CD4-positive, alpha-beta T cell treated with Interleukin-6 at 100 ng/mL for 8 hours (primary cell): ENCODE results near the gene YIPF1.
"Not testable (repeated sequence)": the region's sequence is repeated elsewhere in the genome, so short reads cannot be mapped to it uniquely, and the experiment has no call there.

ENCODE experiments used
- DNase-seq: peaks from one replicate; pipeline ENCODE4 v3.0.0-alpha.2; 2020; ENCODE audit warnings: mixed read lengths, low spot score

The YIPF1 gene

GRCh38 chr1:53837924-53838653, 51.5 kb downstream of the YIPF1 start, which contains the start of gene NDC1:
NDC1 (minus strand) TSS chr1:53838296; CDS start chr1:53838261, 35 bp downstream.
- DNase-seq: peak; percentile 93

- no peak for DNase-seq
Observed at GRCh38 chr1:53837646-53837923, 52.0 kb downstream of the YIPF1 start.

- DNase-seq: no peak
Observed at GRCh38 chr1:53835491-53835890, 54.1 kb downstream of the YIPF1 start.

GRCh38 chr1:53834776-53835175, 54.8 kb downstream of the YIPF1 start:
- DNase-seq: no peak

- DNase-seq: no peak
Observed at GRCh38 chr1:53833393-53833792, 56.2 kb downstream of the YIPF1 start.

- no peak for DNase-seq
Observed at GRCh38 chr1:53826367-53826766, 63.2 kb downstream of the YIPF1 start.

DNA sequence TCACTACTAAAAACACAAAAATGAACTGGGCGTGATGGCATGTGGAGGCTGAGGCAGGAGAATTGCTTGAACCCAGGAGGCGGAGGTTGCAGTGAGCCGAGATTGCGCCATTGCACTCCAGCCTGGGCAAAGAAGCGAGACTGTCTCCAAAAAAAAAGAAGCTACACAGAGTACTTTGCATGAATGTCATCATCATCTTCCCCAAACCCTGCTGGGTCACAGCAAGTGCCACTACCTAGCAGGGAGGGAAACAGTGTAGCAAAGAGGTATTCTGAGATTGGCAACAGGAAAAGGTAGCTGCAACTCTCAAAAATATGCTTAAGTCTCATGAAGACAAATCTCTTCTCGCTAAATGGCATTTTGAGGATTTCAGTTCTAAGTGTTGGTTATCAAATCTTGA, 64.3 kb downstream of the YIPF1 start:
- no peak for DNase-seq

DNA sequence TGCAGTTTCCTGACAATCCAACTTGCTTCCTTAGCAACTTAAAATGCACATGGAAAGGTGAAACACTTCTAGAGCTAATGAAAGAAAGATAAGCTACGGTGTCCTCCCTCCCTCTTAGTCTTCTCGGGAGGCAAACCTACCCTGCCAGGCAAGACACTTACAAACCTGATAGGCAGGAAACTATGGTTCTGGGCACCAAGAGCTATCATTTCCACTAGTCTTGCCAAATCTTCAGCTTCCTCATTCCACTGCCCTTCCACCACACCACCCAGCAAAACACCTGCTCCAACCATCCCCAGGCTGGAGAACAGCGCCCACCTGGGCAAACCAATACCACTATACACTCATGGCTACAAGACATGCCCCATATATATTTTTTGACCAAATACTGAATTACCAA, 66.7 kb downstream of the YIPF1 start:
- DNase-seq: no peak

- DNase-seq: no peak
Observed at GRCh38 chr1:53821380-53821779, 68.2 kb downstream of the YIPF1 start.

GRCh38 chr1:53819387-53819786, 70.2 kb downstream of the YIPF1 start:
- DNase-seq: no peak

- not testable (repeated sequence) for DNase-seq
Observed at GRCh38 chr1:53816584-53816983, 73.0 kb downstream of the YIPF1 start.

- DNase-seq: not testable (repeated sequence)
Observed at GRCh38 chr1:53815484-53815883, 74.1 kb downstream of the YIPF1 start.

GRCh38 chr1:53811414-53811851, 78.2 kb downstream of the YIPF1 start:
- DNase-seq: no peak

DNA sequence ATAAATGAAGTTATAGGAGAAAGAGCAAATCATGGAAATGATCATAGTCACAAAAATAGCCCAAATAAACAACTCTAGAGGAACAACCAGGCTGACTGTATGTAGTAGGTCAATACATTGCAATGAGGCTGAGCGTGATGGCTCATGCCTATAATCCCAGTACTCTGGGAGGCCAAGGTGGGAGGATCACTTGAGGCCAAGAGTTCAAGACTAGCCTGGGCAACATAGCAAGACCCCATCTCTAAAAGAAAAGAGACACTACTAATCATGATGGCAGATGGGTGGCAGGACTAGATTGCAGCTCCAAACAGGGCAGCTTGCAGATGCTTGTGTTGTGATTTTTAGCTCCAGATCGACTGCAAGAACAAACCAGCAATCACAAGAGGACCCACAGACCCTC, 79.1 kb downstream of the YIPF1 start:
- no peak for DNase-seq

- DNase-seq: no peak
Observed at GRCh38 chr1:53810007-53810406, 79.6 kb downstream of the YIPF1 start.

GRCh38 chr1:53807916-53808315, 81.7 kb downstream of the YIPF1 start:
- no peak for DNase-seq

DNA sequence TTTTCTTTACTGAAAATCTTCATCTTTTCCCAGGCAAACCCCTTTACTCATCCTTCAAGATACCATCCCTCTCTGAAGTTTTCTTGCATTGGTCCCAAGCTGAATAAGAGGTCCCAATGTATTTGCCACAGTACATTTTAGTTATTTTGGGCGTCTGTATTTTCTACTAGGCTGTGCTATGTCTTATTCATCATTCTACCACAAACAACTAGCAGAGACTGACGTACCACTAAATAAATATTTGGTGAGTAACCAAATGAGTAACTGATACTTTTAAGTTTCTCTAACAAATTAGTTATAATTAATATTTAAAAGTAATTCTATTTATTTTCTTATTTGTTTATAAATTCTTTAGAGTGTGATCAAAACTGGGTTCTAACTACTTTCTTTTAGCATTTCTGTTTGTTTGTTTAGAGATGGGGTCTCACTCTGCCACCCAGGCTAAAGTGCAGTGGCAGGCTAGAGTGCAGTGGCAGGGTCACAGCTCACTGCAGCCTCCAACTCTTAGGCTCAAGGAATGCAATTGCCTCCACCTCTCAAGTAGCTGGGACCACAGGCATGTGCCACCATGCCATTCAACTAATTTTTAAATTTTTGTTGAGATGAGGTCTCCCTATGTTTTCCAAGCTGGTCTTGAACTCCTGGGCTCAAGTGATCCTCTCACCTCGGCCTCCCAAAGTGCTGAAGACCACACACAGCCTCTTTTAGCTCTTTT, 84.6 kb downstream of the YIPF1 start:
- no peak for DNase-seq

DNA sequence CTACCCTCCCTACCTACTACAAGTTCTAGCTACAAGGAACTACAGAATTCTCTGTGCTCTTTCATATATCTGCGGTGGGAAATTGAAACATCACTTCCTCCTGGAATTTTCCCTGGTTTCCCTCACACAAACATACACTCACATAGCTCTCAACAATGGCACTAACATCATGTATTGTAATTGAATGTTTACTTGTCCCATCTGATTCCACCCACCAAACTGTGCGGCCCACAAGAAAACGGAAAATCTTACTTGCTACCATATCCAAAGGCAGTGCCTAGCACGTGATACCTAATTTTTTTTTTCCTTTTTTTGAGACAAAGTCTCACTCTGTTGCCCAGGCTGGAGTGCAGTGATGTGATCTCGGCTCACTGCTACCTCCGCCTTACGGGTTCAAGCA, 85.4 kb downstream of the YIPF1 start:
- DNase-seq: no peak
